A375 (cell line): ENCODE data around the gene CORO1C. TPM values are rescaled to one million over a fixed set of nuclear protein-coding genes. Genes with fewer than 3 reads are reported as not detected.

Source experiments
- small RNA-seq: library from RNA; depleted of rRNA; stranded (forward); fragments of <200 nt; gene quantifications from one replicate; pipeline ENCODE3, GENCODE V24; 2014
- total RNA-seq: library from RNA; depleted of rRNA; stranded (reverse); fragments of >200 nt; shearing (Covaris generic); gene quantifications from 2 replicates; pipeline ENCODE4 v1.2.3, GENCODE V29; 2014; rRNA removed

The CORO1C gene
- total RNA-seq, result 56.0 and 86.6 TPM in 2 replicates

DNA sequence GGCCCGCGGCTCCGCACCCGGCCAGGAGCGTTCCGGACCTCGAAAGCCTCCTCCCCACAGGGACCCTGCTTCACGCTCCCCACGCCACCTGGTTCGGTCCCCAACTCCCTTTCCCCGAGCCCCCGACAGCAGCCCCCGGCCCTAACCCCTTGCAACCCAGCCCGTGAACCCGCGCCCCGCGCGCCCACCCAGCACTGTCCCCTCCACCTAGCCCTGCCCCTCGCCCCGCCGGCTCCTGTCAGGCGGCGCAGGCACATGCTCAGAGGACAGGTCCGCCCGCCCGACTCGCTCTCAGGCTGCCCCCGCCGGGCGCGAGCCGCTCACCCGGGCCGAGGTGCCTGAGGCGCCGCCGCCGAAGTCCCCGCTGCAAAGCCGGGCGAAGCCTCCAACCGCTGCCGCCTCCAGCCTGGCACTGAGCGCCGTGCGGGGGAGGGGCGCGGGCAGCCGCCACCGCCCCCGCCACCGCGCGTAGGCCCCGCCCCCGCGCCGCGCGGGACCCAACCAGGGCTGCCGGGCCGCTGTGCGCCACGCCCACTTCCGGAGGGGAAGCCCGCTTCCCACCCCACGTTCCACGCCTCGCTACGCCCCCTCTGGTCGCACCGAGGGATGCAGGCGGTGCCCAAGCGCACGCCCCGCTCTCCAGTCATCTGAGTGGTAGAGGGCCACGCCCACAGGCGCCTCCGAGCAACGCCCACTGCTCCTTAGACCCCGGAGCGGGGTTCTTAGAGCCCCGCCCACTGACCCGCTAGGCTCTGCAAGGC, at the start of gene CORO1C:
Gene CORO1C (minus strand): TSS at position 414 of the 761 bp plus-strand sequence. CDS start 30,200 bp downstream, outside the sequence.

DNA sequence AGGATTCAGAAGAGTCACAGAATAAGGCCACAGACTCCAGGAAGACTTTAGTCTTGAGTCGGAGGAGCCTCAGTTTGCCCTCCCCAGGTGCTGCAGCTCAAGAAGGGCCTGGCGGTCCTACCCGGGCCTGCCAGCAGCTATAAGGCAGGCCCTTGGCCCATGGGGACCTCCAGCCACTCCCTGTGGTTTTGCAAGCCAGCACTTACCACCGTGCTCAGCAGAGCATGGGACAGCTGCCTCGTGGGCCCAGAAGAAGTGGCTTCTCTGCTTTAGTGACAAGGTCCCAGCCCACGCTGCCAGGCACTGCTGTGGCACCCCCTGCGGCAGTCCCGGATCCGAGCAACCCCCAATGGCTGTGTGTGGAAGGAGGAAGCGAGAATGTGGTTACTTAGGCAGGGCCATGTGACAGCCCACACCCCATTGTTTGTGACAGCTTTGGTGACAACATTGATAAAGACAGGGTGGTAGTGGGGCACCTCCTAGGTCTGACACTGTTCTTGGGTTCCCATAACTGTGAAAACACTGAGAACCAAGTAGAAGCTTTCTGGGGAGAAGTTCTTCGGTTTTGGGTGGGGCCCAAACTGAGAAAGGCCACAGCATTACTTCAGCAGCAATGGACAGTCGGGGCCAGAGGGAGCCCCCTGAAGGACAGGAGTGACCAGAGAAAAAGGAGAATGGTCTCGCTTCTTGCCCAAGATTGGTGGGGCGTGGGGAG, 97.6 kb downstream of the CORO1C start, which contains the start of gene SELPLG:
Gene SELPLG (minus strand): TSS at position 361 of the 715 bp plus-strand sequence. CDS start 9,587 bp downstream, outside the sequence.

DNA sequence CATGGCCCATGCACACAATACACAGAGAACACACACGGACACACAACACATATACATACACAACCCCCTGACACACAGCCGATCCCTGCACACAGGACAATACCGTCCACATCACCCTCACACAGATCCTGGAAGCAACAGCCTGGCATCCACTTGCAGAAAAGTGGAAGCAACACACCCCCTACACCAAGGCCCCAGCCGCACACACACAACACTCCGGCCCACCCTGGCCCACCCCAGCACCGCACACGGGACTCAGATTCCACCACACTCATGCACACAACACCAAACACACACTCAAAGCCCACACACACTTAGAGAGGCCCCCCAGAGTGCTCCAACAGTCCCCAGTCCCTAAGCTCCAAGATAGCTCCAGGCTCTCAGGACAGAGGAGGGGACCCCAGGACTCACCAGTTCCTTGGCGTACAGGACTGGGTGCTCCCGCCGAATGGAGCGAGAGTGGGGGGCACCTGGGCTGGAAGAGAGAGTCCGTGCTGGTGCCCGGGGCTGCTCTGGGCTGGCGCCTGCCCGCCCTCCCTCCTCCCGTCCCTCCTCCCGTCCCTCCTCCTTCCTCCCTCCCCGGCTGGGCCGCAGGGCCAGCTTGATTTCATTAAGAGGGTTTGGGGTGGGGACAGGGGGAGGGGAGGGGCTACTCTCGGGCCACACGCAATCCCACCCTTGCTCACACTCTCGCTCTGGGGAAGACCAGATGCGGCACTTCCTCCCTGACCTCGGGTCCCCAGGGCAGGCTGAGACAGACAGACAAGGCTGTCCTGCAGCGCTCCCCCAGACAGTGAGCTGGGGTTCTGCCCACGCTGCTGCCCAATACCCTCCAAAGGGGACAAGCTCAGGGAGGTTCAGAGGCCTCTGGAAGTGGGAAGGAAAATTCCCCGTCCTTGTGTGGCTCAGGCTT, 133.5 kb downstream of the CORO1C start, which contains the start of gene TMEM119:
Gene TMEM119 (minus strand): TSS at position 526 of the 913 bp plus-strand sequence. CDS start 5,701 bp downstream, outside the sequence.

Small RNA genes lying within 50 kb of the gene (small RNA-seq; reads per million reads assigned to genes)
- gene AC087893.2 (not detected), gene RF00019 (not detected), gene RF00561 (not detected), gene RNU7-169P (not detected)

Other genes with a start within 250 kb of the CORO1C start
- gene FICD, start 216.2 kb downstream of the CORO1C start, total RNA-seq, result 3.6 and 5.0 TPM in 2 replicates
- 162 and 164 TPM in 2 replicates for gene SART3, start 170.3 kb downstream of the CORO1C start, total RNA-seq
- 73.0 and 81.1 TPM in 2 replicates for gene ISCU, start 168.9 kb downstream of the CORO1C start, total RNA-seq
- not detected in 2 replicates for gene TMEM119, start 133.4 kb downstream of the CORO1C start, total RNA-seq
- gene SELPLG, start 97.6 kb downstream of the CORO1C start, total RNA-seq, result 0.40 and 0.68 TPM in 2 replicates
- 61.8 and 75.2 TPM in 2 replicates for gene SSH1, start 126.1 kb upstream of the CORO1C start, total RNA-seq
- not detected in 2 replicates for gene DAO, start 148.6 kb upstream of the CORO1C start, total RNA-seq